Daoy (cell line): ENCODE results near the gene PRKRA. TPM values are rescaled to one million over a fixed set of nuclear protein-coding genes. Genes with fewer than 3 reads are reported as not detected.
"Not testable (repeated sequence)": the region's sequence is repeated elsewhere in the genome, so short reads cannot be mapped to it uniquely, and the experiment has no call there.

Source experiments
- DNase-seq: peaks from one replicate; pipeline ENCODE4 v3.0.0-alpha.2; 2015; ENCODE audit warnings: low read depth
- total RNA-seq: library from RNA; depleted of rRNA; stranded (reverse); fragments of >200 nt; shearing (Covaris generic); gene quantifications from 2 replicates; pipeline ENCODE4 v1.2.3, GENCODE V29; 2014

PRKRA gene
- total RNA-seq, 1 experiment from 2014 or later: 27.7 TPM

- DNase-seq: no peak
Measured at GRCh38 chr2:178457390-178457886, 6.5 kb upstream of the PRKRA start.

DNA sequence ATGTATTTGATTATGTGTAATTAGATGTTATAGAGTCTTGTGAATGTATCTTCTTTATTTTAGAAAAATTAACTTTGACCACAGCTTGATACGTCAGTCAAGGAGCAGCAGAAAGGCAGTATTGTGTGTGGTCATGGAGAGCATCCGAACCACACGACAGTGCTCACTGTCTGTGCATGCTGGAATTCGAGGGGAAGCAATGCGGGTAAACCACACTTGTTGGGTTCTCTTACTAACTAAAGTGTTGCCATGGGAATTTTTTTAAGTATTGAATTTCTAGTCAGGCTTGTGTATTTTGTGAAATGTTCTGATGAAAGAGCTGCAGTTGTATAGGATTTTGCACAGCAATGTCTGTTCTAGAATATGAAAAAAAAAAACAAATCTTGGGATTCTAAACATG lies 5.0 kb upstream of the PRKRA start:
- no peak for DNase-seq

DNA sequence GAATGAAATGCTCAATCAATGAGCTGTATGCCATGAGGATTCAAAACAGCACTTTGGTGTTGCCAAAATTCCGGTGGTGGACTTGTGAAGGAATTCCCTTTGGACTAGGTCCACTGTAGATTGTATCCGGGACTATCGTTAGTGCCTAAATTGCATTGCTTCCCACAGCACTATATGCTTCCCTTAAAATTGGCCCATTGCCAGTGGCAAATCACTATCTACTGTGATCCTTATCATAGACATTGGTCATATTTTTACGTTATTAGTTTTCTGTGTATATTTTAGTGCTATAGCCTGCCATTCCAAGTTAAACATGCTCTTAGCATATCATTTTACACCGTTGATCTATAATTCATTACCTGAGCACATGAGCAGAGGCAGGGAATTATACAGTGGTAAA lies 1.9 kb upstream of the PRKRA start:
- DNase-seq: no peak

- DNase-seq: no peak
Measured at GRCh38 chr2:178452334-178452733, 1.4 kb upstream of the PRKRA start.

DNA sequence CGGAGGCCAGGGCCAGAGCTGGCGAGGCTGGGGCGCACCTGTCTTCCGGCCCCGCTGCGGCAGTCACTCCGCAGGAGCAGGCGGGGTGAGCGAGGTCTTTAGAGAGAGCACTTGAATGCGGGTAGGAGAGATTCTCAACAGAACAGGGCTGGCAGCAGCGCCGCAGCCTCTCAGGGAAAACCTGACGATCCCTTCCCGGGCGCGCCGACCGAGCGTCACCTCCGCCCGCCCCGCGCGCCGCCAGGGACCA lies 526 bp downstream of the PRKRA start:
- DNase-seq: no peak

GRCh38 chr2:178449700-178450523 lies 1.1 kb downstream of the PRKRA start:
- no peak for DNase-seq

- DNase-seq: no peak
Measured at GRCh38 chr2:178448968-178449661, 1.9 kb downstream of the PRKRA start.

- DNase-seq: no peak
Measured at GRCh38 chr2:178441426-178441825, 9.5 kb downstream of the PRKRA start.

DNA sequence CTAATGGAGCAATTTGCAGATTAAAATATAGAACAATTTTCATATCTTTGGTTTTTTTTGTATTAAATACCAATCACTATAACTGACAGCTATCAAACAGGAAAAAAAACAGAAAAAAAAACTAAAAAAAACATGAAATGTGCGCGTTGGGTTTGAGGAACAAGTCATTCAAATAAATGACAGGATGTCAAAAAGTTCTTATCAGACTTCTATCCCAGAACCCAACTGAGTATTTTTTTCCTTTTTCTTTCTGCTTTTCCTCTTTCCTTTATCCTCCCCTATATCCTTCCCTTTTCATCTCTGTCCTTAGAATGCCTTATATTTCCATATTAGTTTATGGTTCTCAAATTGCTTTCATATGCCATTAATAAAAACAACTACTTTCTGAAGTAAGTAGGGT lies 14.3 kb downstream of the PRKRA start:
- no peak for DNase-seq

DNA sequence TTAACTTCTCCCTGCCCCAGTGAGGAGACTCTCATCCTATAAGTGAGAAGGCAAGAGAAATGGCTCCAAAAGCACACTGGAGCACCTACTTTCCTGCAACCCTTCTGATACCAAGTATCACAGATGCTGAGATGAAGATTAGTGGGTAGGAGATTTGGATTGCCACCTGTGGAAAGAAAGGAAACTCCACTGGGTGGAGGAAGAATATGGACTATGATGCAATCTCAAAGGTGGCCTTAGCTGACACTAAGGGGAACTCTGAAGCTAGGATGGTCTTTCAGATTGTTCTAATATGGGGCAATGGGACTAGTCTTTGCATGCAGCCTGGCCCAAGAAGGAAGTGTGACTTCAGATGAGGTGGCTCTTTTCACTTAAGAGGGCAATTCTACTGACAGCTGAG lies 21.6 kb downstream of the PRKRA start:
- DNase-seq: no peak

- no peak for DNase-seq
Measured at GRCh38 chr2:178428396-178428806, 22.6 kb downstream of the PRKRA start.

DNA sequence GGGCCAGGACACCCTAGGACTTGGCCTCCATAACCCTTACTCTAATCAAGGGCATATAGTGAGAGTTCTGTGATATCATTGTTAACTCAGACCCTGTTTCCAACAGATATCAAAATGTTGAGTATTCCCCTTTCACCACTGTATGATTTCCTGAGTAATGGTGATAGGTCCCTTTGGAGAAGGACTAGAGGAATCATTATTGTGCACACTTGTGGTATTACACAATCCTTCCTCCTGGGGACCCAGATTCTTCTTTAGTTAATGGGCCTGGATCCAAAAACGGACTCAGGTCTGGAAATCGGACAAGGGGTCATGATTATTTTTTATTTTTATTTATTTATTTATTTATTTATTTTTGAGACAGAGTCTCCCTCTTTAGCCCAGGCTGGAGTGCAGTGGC lies 23.5 kb downstream of the PRKRA start:
- DNase-seq: no peak

DNA sequence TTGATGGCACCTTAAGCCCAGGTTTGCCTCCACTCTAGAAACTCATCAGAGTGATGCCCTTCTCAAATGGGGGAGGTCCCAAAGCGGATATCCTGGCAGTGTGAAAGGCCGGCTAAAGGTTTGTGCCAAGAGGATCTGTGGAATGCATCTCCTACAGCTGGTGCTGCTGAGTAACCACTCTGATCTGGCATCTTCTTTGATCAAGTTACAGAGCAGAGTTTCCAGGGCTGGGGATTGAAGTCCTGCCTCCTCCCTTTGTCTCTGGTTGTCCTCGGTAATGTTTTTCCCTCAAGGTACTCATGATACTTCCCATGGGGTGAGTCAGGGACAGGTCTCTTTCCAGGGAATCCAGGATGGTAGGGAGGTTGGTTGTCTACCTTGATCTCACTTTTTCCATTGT lies 24.6 kb downstream of the PRKRA start:
- DNase-seq: peak; percentile 30

DNA sequence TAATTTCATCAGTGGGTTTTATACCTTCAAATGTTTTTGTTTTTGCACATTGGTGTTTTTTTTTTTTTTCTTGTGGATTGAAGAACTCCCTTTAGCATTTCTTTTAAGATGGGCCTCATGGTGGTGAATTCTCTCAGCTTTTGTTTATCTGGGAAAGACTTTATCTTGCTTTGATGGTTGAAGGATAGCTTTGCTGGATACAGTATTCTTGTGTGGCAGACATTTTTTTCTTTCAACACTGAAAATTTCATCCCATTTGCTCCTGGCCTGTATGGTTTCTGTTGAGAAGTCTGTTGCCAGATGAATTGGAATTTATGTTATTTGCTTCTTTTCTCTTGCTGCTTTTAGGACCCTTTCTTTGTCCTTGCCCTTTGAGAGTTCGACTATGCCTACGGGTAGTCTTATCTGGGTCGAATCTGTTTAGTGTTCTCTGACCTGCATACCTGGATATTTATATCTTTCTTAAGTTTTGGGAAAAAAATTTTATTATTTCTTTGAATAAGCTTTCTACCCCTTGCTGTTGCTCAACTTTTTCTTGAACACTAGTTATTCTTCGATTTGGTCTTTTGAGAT lies 25.6 kb downstream of the PRKRA start:
- no peak for DNase-seq

DNA sequence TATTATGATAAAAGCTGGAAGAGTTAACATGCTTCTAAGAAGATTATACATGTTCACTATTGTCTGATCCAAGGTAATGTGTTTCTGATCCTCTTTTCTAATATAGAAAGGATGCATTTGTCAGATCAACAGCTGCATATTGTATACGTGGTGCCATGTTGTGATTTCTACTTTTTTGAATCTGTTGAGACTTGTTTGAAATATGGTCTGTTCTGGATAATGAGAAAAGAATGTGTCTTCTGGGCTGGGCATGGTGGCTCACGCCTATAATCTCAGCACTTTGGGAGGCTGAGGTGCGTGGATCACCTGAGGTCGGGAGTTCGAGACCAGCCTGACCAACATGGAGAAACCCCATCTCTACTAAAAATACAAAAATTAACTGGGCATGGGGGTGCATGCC lies 27.2 kb downstream of the PRKRA start:
- DNase-seq: not testable (repeated sequence)

- DNase-seq: no peak
Measured at GRCh38 chr2:178422097-178422496, 28.9 kb downstream of the PRKRA start.

GRCh38 chr2:178420463-178420999 lies 30.4 kb downstream of the PRKRA start:
- DNase-seq: no peak

DNA sequence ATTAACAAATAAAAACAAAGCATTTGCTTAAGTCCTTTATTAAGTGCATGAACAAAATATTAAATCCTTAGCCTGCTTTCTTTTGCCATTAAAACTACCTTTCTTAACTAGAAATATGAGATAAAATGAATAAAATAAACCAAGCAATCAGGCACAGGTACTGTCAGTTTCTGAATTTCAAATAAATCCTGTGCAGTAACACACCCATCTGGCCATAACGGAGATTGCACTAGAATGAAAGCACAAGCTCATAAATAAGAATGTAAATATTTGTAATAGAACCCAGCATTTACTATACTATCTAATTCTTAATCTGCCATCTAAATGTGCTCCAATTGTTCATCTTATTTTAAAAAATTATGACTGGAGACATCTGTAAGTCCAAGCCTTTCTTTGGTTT lies 31.9 kb downstream of the PRKRA start:
- no peak for DNase-seq

DNA sequence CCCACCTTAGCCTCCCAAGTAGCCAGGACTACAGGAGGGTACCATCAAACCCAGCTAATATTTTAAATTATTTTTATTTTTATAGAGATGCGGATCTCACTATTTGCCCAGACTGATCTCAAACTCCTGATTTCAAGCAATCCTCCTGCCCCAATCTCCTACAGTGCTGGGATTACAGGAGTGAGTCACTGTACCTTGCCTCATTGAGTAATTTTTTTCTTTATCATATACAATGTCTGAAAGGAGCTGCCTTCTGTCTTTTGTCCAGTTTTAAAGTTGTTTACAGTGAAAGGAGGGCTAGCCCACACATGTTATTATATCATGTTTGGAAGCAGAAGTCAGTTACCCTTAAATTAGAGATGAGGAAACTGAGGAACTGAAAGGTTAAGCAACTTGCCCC lies 32.5 kb downstream of the PRKRA start:
- DNase-seq: no peak

DNA sequence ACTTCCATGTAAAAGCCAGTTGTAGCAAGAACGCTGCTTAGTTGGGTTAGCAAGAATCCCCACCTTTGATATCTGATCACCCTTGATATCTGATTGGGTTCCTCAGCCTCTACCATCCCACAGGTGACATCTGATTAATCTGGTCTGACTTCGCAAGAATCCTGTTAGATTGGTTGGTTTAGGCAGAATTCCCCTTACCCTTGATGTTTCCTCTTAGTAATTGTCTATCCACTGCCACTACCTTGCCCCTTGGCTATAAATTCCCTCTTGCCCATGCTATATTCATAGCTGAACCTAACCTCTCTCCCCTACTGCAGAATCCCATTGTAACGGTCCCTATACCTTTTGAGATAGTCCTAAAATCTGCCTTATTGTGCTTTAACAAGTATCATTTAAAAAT lies 33.1 kb downstream of the PRKRA start:
- no peak for DNase-seq

DNA sequence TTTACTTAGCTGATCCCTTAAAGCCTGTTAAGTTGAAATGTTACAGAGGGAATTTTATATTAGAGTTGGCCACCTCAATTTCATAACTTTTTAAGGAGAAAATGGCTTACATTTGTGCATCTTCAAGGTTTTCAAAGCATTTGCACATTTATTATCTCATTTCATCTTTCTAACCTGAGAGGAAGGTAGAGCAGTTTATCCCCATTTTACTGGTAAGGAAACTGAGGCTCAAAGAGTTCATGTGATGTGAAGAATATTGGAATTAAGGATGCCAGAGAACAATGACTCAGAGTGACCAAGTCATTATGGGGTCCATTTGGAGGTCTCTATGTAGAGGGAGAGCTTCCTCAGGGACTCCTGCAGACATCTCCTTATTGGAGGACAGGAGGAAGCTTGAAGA lies 35.0 kb downstream of the PRKRA start:
- no peak for DNase-seq

GRCh38 chr2:178414266-178415247 lies 36.4 kb downstream of the PRKRA start:
- peak; percentile 93 for DNase-seq
